Tibial nerve (tissue), 4 donors: Measurements from ENCODE around the gene GAGE12E. TPM values are rescaled to one million over a fixed set of nuclear protein-coding genes. Genes with fewer than 3 reads are reported as not detected.
"Not testable (repeated sequence)": the region's sequence is repeated elsewhere in the genome, so short reads cannot be mapped to it uniquely, and the experiment has no call there.

Source experiments
- DNase-seq, 2 donors: peaks; one replicate each; pipeline ENCODE4 v3.0.0-alpha.2; 2019; ENCODE audit warnings: low spot score in 2 of 2
- H3K27ac ChIP-seq, 4 donors: fragments of 200-600 bp; sonication (generic) in 3 of 4; one replicate each; pipeline ENCODE4 v1.5.1; 2017 to 2019; ENCODE audit warnings: mild to moderate bottlenecking in 1 of 4
- H3K27me3 ChIP-seq, 2 donors: fragments of 200-600 bp; sonication (generic) in 1 of 2; one replicate each; pipeline versions ENCODE4 v1.5.1 to v1.6.0; 2017 to 2019
- H3K36me3 ChIP-seq, 3 donors: fragments of 200-600 bp; sonication (generic); one replicate each; pipeline ENCODE4 v1.5.1; 2018 to 2019
- H3K4me1 ChIP-seq, 4 donors: fragments of 200-600 bp; sonication (generic) in 3 of 4; one replicate each; pipeline ENCODE4 v1.5.1; 2017 to 2019
- H3K4me3 ChIP-seq, 4 donors: fragments of 200-600 bp; sonication (generic) in 3 of 4; one replicate each; pipeline ENCODE4 v1.5.1; 2017 to 2019; ENCODE audit warnings: mild to moderate bottlenecking in 1 of 4, moderate library complexity in 1 of 4
- H3K9me3 ChIP-seq, 4 donors: fragments of 200-600 bp; sonication (generic) in 3 of 4; one replicate each; pipeline ENCODE4 v1.5.1; 2017 to 2019
- WGBS, 2 donors: methylation state at CpG; one replicate each; pipeline ENCODE4 v1.1.5; 2018; 5-methylcytosine and 5-hydroxymethylcytosine counted together
- total RNA-seq, 4 donors: library from RNA; depleted of rRNA; stranded (reverse); fragments of >200 nt; gene quantifications; one replicate each; pipeline ENCODE4 v1.1.0, GENCODE V29; 2016

The GAGE12E gene, protein sequence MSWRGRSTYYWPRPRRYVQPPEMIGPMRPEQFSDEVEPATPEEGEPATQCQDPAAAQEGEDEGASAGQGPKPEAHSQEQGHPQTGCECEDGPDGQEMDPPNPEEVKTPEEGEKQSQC
- not detected for total RNA-seq

DNA sequence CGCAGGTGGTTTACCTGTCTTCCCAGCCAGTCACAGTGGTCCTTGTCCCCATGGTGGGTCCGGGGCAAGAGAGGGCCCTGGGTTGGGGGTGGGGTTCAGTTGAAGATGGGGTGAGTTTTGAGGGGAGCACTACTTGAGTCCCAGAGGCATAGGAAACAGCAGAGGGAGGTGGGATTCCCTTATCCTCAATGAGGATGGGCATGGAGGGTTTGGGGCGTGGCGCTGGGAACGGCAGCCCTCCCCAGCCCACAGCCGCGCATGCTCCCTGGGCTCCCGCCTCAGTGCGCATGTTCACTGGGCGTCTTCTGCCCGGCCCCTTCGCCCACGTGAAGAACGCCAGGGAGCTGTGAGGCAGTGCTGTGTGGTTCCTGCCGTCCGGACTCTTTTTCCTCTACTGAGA lies at the start of gene GAGE12E:
Gene GAGE12E, plus strand, starts transcription at position 301 of the 400 bp plus-strand sequence. CDS start 1,155 bp downstream, outside the sequence.
- not testable (repeated sequence) for H3K36me3 ChIP-seq, DNase-seq, H3K4me3 ChIP-seq, H3K27me3 ChIP-seq, H3K9me3 ChIP-seq, H3K4me1 ChIP-seq, H3K27ac ChIP-seq
- no CpG with 5 or more reads among the region's 16 CpGs for WGBS, 2 donors

DNA sequence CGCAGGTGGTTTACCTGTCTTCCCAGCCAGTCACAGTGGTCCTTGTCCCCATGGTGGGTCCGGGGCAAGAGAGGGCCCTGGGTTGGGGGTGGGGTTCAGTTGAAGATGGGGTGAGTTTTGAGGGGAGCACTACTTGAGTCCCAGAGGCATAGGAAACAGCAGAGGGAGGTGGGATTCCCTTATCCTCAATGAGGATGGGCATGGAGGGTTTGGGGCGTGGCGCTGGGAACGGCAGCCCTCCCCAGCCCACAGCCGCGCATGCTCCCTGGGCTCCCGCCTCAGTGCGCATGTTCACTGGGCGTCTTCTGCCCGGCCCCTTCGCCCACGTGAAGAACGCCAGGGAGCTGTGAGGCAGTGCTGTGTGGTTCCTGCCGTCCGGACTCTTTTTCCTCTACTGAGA lies 19.2 kb upstream of the GAGE12E start, which contains the start of gene GAGE12C:
Gene GAGE12C, plus strand, starts transcription at position 301 of the 400 bp plus-strand sequence. CDS start 1,155 bp downstream, outside the sequence.
- no CpG with 5 or more reads among the region's 16 CpGs for WGBS, 2 donors
- H3K4me3 ChIP-seq, H3K36me3 ChIP-seq, H3K27ac ChIP-seq, H3K9me3 ChIP-seq, H3K4me1 ChIP-seq, DNase-seq, H3K27me3 ChIP-seq: not testable (repeated sequence)

DNA sequence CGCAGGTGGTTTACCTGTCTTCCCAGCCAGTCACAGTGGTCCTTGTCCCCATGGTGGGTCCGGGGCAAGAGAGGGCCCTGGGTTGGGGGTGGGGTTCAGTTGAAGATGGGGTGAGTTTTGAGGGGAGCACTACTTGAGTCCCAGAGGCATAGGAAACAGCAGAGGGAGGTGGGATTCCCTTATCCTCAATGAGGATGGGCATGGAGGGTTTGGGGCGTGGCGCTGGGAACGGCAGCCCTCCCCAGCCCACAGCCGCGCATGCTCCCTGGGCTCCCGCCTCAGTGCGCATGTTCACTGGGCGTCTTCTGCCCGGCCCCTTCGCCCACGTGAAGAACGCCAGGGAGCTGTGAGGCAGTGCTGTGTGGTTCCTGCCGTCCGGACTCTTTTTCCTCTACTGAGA lies 9.7 kb upstream of the GAGE12E start, which contains the start of gene GAGE12D:
Gene GAGE12D, plus strand, starts transcription at position 301 of the 400 bp plus-strand sequence. CDS start 1,155 bp downstream, outside the sequence.
- not testable (repeated sequence) for H3K27ac ChIP-seq, H3K4me3 ChIP-seq, H3K27me3 ChIP-seq, H3K4me1 ChIP-seq, H3K36me3 ChIP-seq, H3K9me3 ChIP-seq, DNase-seq
- WGBS, 2 donors = no CpG with 5 or more reads among the region's 16 CpGs

DNA sequence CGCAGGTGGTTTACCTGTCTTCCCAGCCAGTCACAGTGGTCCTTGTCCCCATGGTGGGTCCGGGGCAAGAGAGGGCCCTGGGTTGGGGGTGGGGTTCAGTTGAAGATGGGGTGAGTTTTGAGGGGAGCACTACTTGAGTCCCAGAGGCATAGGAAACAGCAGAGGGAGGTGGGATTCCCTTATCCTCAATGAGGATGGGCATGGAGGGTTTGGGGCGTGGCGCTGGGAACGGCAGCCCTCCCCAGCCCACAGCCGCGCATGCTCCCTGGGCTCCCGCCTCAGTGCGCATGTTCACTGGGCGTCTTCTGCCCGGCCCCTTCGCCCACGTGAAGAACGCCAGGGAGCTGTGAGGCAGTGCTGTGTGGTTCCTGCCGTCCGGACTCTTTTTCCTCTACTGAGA lies 9.5 kb downstream of the GAGE12E start, which contains the start of gene GAGE12F:
Gene GAGE12F, plus strand, starts transcription at position 301 of the 400 bp plus-strand sequence. CDS start 1,155 bp downstream, outside the sequence.
- H3K27ac ChIP-seq, DNase-seq, H3K4me3 ChIP-seq, H3K4me1 ChIP-seq, H3K9me3 ChIP-seq, H3K36me3 ChIP-seq, H3K27me3 ChIP-seq: not testable (repeated sequence)
- no CpG with 5 or more reads among the region's 16 CpGs for WGBS, 2 donors

DNA sequence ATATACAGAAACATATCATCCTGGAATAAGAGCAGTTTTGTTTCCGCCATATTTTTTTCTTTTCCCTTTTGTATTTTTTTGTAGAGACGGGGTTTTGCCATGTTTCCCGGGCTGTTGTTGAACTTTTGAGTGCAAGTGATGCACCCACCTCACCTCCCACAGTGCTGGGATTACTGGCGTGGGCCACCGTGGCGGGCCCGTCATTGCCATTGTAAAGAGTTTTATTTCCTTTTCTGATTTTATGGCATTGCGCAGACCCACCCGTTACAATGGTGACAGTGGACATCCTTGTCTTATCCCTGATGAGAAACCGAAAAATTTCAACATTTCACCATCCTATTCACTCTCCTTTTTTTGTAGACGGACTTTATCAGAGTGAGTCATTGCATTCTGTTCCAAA lies 17.6 kb downstream of the GAGE12E start:
- no CpG with 5 or more reads among the region's 11 CpGs for WGBS, 2 donors
- H3K9me3 ChIP-seq, H3K4me3 ChIP-seq, DNase-seq, H3K4me1 ChIP-seq, H3K36me3 ChIP-seq, H3K27me3 ChIP-seq, H3K27ac ChIP-seq: not testable (repeated sequence)

DNA sequence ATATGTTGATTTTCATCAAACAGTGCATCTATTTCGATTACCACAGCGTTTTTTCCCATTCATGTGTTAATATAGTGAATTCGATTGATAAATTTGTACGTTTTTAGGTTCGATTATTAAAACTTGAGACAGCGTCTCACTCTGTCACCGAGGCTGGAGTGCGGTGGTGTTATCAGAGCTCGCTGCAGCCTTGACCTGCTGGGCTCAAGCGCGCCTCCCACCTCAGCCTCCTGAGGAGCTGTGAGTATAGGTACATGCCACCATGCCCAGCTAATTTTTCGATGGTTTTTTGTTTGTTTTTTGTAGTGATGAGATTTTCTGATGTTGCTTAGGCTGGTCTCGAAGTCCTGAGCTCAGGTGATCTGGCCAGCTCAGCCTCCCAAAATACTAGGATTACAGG lies 18.1 kb downstream of the GAGE12E start:
- not testable (repeated sequence) for H3K27me3 ChIP-seq, H3K4me3 ChIP-seq, DNase-seq, H3K36me3 ChIP-seq, H3K4me1 ChIP-seq, H3K9me3 ChIP-seq, H3K27ac ChIP-seq
- WGBS, 2 donors = 98% methylated on average over 8 of the region's 13 CpGs; no CpG with 5 or more reads in 1 of the 2 donors

DNA sequence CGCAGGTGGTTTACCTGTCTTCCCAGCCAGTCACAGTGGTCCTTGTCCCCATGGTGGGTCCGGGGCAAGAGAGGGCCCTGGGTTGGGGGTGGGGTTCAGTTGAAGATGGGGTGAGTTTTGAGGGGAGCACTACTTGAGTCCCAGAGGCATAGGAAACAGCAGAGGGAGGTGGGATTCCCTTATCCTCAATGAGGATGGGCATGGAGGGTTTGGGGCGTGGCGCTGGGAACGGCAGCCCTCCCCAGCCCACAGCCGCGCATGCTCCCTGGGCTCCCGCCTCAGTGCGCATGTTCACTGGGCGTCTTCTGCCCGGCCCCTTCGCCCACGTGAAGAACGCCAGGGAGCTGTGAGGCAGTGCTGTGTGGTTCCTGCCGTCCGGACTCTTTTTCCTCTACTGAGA lies 19.0 kb downstream of the GAGE12E start, which contains the start of gene GAGE12G:
Gene GAGE12G, plus strand, starts transcription at position 301 of the 400 bp plus-strand sequence. CDS start 1,155 bp downstream, outside the sequence.
- H3K9me3 ChIP-seq, H3K36me3 ChIP-seq, H3K27me3 ChIP-seq, H3K4me1 ChIP-seq, H3K4me3 ChIP-seq, H3K27ac ChIP-seq, DNase-seq: not testable (repeated sequence)
- no CpG with 5 or more reads among the region's 16 CpGs for WGBS, 2 donors

DNA sequence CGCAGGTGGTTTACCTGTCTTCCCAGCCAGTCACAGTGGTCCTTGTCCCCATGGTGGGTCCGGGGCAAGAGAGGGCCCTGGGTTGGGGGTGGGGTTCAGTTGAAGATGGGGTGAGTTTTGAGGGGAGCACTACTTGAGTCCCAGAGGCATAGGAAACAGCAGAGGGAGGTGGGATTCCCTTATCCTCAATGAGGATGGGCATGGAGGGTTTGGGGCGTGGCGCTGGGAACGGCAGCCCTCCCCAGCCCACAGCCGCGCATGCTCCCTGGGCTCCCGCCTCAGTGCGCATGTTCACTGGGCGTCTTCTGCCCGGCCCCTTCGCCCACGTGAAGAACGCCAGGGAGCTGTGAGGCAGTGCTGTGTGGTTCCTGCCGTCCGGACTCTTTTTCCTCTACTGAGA lies 28.6 kb downstream of the GAGE12E start, which contains the start of gene GAGE12H:
Gene GAGE12H, plus strand, starts transcription at position 301 of the 400 bp plus-strand sequence. CDS start 1,155 bp downstream, outside the sequence.
- H3K27me3 ChIP-seq, H3K4me3 ChIP-seq, H3K4me1 ChIP-seq, H3K36me3 ChIP-seq, H3K27ac ChIP-seq, DNase-seq, H3K9me3 ChIP-seq: not testable (repeated sequence)
- no CpG with 5 or more reads among the region's 16 CpGs for WGBS, 2 donors

DNA sequence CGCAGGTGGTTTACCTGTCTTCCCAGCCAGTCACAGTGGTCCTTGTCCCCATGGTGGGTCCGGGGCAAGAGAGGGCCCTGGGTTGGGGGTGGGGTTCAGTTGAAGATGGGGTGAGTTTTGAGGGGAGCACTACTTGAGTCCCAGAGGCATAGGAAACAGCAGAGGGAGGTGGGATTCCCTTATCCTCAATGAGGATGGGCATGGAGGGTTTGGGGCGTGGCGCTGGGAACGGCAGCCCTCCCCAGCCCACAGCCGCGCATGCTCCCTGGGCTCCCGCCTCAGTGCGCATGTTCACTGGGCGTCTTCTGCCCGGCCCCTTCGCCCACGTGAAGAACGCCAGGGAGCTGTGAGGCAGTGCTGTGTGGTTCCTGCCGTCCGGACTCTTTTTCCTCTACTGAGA lies 38.1 kb downstream of the GAGE12E start, which contains the start of gene GAGE2A:
Gene GAGE2A, plus strand, starts transcription at position 301 of the 400 bp plus-strand sequence. CDS start 1,155 bp downstream, outside the sequence.
- not testable (repeated sequence) for DNase-seq, H3K4me3 ChIP-seq, H3K27ac ChIP-seq, H3K27me3 ChIP-seq, H3K9me3 ChIP-seq, H3K4me1 ChIP-seq, H3K36me3 ChIP-seq
- no CpG with 5 or more reads among the region's 16 CpGs for WGBS, 2 donors

DNA sequence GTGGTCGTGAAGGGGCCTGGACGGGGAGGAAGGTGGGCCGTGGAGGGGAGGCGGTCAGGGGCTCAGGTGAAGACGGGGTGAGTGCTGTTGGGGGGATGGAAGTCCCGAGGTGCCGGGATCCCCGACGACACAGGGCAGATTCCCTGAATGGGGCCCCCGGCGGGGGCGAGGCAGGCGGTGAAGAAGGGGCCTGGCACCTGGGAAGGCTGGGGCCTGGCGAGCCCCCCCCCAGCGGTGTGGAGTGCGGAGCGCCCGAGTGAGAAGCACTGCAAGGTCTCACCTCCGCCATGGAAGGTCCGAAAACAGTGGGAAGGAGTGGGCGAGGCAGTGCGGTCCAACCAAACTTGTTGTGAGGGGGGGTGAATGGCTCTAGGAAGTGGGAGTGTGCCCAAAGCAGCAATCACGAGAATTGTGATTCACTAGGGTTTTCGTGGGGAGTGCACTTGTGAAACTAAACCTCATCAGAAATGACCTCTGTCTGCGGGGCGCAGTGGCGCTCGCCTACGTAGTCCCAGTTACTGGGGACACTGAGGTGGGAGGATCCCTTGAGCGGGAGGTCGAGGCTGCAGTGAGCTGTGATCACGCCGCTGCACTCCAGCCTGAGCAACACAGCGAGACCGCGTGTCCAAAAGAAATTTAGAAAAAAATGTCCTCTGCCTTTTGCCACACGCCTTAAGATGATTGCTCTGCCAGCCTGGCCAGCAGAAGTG lies 38.8 kb downstream of the GAGE12E start:
- H3K4me3 ChIP-seq, H3K9me3 ChIP-seq, H3K27me3 ChIP-seq, DNase-seq, H3K36me3 ChIP-seq, H3K4me1 ChIP-seq, H3K27ac ChIP-seq: not testable (repeated sequence)
- whole genome bisulfite sequencing, 2 donors = 91 to 93% methylated on average over 23 to 33 of the region's 37 CpGs

DNA sequence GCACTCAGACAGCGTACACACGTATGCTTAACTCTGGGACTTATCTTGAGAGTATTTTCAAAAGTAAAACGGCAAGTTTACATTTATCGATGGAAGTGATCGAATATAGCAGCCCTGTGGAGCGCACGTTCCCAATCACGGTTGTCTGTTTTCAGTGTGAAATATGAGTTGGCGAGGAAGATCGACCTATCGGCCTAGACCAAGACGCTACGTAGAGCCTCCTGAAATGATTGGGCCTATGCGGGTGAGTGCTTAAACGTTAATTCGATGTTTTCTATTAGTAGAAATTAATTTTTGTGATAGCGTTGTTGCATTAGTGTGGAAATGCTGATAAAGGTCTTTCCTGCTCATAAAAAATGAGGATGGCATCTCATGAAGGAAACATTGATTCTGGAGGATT lies 39.4 kb downstream of the GAGE12E start:
- 87 to 94% methylated on average over 15 of the region's 17 CpGs for WGBS, 2 donors
- H3K27ac ChIP-seq, H3K4me3 ChIP-seq, H3K4me1 ChIP-seq, H3K36me3 ChIP-seq, H3K27me3 ChIP-seq, H3K9me3 ChIP-seq, DNase-seq: not testable (repeated sequence)

DNA sequence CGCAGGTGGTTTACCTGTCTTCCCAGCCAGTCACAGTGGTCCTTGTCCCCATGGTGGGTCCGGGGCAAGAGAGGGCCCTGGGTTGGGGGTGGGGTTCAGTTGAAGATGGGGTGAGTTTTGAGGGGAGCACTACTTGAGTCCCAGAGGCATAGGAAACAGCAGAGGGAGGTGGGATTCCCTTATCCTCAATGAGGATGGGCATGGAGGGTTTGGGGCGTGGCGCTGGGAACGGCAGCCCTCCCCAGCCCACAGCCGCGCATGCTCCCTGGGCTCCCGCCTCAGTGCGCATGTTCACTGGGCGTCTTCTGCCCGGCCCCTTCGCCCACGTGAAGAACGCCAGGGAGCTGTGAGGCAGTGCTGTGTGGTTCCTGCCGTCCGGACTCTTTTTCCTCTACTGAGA lies 47.6 kb downstream of the GAGE12E start, which contains the start of gene GAGE1:
Gene GAGE1, plus strand, starts transcription at position 301 of the 400 bp plus-strand sequence. CDS start 1,155 bp downstream, outside the sequence.
- not testable (repeated sequence) for H3K36me3 ChIP-seq, H3K9me3 ChIP-seq, DNase-seq, H3K4me3 ChIP-seq, H3K27me3 ChIP-seq, H3K4me1 ChIP-seq, H3K27ac ChIP-seq
- WGBS, 2 donors = no CpG with 5 or more reads among the region's 16 CpGs
